Breast epithelium (tissue), 3 donors: ENCODE measurements around the gene PIM2.

Experiments used
- POLR2A ChIP-seq: fragments of 450-650 bp; IDR thresholded peaks from one replicate; pipeline ENCODE4 v1.6.1; 2016; ENCODE audit warnings: antibody characterized with exemption, mild to moderate bottlenecking, moderate library complexity
- POLR2AphosphoS5 ChIP-seq, 3 donors: sonication (generic); formaldehyde crosslinking; IDR thresholded peaks; one replicate each; pipeline ENCODE4 v1.6.1; 2017; ENCODE audit warnings: antibody characterized with exemption in 3 of 3
- TF ChIP-seq, protein P1 (sequence below), 3 donors: fragments of 450-650 bp; IDR thresholded peaks; one replicate each; pipeline ENCODE4 v1.5.1; 2016 to 2017; ENCODE audit warnings: antibody characterized with exemption in 3 of 3, mild to moderate bottlenecking in 3 of 3, moderate library complexity in 3 of 3

DNA sequence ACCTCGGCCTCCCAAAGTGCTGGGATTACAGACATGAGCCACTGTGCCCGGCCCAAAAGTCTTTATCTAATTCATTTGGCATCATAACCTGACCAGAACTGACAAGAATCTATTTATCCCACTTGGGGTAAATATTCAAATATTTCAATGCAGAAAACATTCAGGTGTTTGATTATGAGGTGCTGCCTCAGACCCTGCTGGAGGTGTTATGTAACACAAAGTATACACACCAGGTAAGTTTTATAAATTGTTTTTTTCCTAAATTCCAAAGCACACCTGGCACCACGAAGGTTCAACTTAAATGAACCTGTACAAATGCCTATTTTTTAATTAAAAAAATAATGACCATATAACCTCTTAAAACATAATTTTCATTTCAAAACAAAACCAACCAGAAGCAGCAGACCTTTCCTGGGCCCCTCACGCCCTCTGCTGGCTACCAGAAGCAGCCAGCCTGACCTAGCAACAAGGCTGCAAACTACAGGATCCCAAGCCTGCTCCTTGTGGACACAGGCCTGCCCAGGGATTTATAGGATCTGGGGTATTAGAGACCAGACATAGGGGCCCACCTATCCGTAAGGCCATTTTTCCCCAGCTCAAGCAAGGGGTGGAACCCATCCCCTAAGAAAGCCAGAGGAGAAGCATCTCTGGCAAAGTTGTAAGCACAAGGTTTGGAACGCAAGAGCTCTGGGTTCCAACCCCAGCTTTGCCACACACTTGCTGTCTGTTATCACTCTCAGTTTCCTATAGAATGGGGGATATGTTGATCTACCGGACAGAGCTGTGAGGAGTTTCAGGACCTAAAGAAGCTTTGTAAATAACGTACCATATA, 26.9 kb upstream of the PIM2 start:
- TF ChIP-seq, protein P1, sequence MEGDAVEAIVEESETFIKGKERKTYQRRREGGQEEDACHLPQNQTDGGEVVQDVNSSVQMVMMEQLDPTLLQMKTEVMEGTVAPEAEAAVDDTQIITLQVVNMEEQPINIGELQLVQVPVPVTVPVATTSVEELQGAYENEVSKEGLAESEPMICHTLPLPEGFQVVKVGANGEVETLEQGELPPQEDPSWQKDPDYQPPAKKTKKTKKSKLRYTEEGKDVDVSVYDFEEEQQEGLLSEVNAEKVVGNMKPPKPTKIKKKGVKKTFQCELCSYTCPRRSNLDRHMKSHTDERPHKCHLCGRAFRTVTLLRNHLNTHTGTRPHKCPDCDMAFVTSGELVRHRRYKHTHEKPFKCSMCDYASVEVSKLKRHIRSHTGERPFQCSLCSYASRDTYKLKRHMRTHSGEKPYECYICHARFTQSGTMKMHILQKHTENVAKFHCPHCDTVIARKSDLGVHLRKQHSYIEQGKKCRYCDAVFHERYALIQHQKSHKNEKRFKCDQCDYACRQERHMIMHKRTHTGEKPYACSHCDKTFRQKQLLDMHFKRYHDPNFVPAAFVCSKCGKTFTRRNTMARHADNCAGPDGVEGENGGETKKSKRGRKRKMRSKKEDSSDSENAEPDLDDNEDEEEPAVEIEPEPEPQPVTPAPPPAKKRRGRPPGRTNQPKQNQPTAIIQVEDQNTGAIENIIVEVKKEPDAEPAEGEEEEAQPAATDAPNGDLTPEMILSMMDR (IDR thresholded peaks at IDR 0.05), result peak in 2 of 3 donors; percentile 47 to 61
- TF ChIP-seq POLR2AphosphoS5 (IDR thresholded peaks at IDR 0.05) (no peak), POLR2A (no peak)
